GM18499 (cell line): ENCODE measurements around the gene ALDH1L1.

Source experiments
- ATAC-seq: cut with Tn5 transposase; IDR thresholded peaks from one replicate; pipeline ENCODE4 v1.9.1; 2021; ENCODE audit warnings: moderate number of reproducible peaks; ENCODE audit not compliant: insufficient read depth, unreplicated experiment

ALDH1L1 gene

GRCh38 chr3:126135406-126136076, 44.8 kb downstream of the ALDH1L1 start:
- no peak for ATAC-seq

GRCh38 chr3:126135071-126135405, 45.3 kb downstream of the ALDH1L1 start:
- ATAC-seq = no peak

- no peak for ATAC-seq
Observed at GRCh38 chr3:126134219-126134975, 46.0 kb downstream of the ALDH1L1 start.

GRCh38 chr3:126133606-126134005, 46.8 kb downstream of the ALDH1L1 start:
- ATAC-seq = no peak

GRCh38 chr3:126132751-126133511, 47.5 kb downstream of the ALDH1L1 start:
- ATAC-seq = no peak

GRCh38 chr3:126131881-126132750, 48.3 kb downstream of the ALDH1L1 start:
- ATAC-seq = no peak

GRCh38 chr3:126130981-126131745, 49.2 kb downstream of the ALDH1L1 start:
- ATAC-seq = no peak

GRCh38 chr3:126130081-126130855, 50.1 kb downstream of the ALDH1L1 start:
- no peak for ATAC-seq

- ATAC-seq = no peak
Observed at GRCh38 chr3:126129398-126129891, 50.9 kb downstream of the ALDH1L1 start.

- no peak for ATAC-seq
Observed at GRCh38 chr3:126128504-126129397, 51.6 kb downstream of the ALDH1L1 start.

GRCh38 chr3:126127904-126128303, 52.5 kb downstream of the ALDH1L1 start:
- no peak for ATAC-seq

GRCh38 chr3:126127452-126127851, 52.9 kb downstream of the ALDH1L1 start:
- ATAC-seq = no peak

GRCh38 chr3:126126811-126127431, 53.5 kb downstream of the ALDH1L1 start:
- no peak for ATAC-seq

- ATAC-seq = no peak
Observed at GRCh38 chr3:126126286-126126685, 54.1 kb downstream of the ALDH1L1 start.

- no peak for ATAC-seq
Observed at GRCh38 chr3:126125781-126126251, 54.6 kb downstream of the ALDH1L1 start.

- ATAC-seq = no peak
Observed at GRCh38 chr3:126125341-126125740, 55.0 kb downstream of the ALDH1L1 start.

- no peak for ATAC-seq
Observed at GRCh38 chr3:126124896-126125295, 55.5 kb downstream of the ALDH1L1 start.
